Heart left ventricle (tissue), 16 donors: ENCODE data around the gene ENPP3. TPM values are rescaled to one million over a fixed set of nuclear protein-coding genes. Genes with fewer than 3 reads are reported as not detected.

Source experiments
- ATAC-seq, 4 donors: fragments of 200-7000 bp; cut with Tn5 transposase; one replicate each; pipeline ENCODE4 v1.9.1; 2020 to 2022; ENCODE audit warnings: moderate library complexity in 4 of 4, mild to moderate bottlenecking in 3 of 4, moderate number of reproducible peaks in 1 of 4
- DNase-seq, 5 donors: peaks; one replicate each; pipeline ENCODE4 v3.0.0-alpha.2; 2020
- H3K27ac ChIP-seq, 12 donors: fragments of 200-600 bp; sonication (generic) in 4 of 12; one replicate each; pipeline versions ENCODE4 v1.5.0 to v1.8.0; 2016 to 2022; ENCODE audit warnings: mild to moderate bottlenecking in 2 of 12
- H3K27me3 ChIP-seq, 9 donors: fragments of 200-600 bp; sonication (generic) in 2 of 9; one replicate each; pipeline versions ENCODE4 v1.5.1 to v1.8.0; 2016 to 2022; ENCODE audit warnings: mild to moderate bottlenecking in 3 of 9
- H3K36me3 ChIP-seq, 9 donors: fragments of 200-600 bp; sonication (generic) in 2 of 9; one replicate each; pipeline versions ENCODE4 v1.5.0 to v1.8.0; 2018 to 2022; ENCODE audit warnings: mild to moderate bottlenecking in 2 of 9
- H3K4me1 ChIP-seq, 12 donors: fragments of 200-600 bp; sonication (generic) in 4 of 12; one replicate each; pipeline versions ENCODE4 v1.5.0 to v1.8.0; 2016 to 2022; ENCODE audit warnings: mild to moderate bottlenecking in 3 of 12
- H3K4me3 ChIP-seq, 12 donors: fragments of 200-600 bp; sonication (generic) in 4 of 12; one replicate each; pipeline versions ENCODE4 v1.5.0 to v1.8.0; 2017 to 2022; ENCODE audit warnings: mild to moderate bottlenecking in 9 of 12, moderate library complexity in 4 of 12
- H3K9me3 ChIP-seq, 12 donors: fragments of 200-600 bp; sonication (generic) in 4 of 12; one replicate each; pipeline versions ENCODE4 v1.5.0 to v1.8.0; 2016 to 2022; ENCODE audit warnings: mild to moderate bottlenecking in 1 of 12
- CTCF ChIP-seq, 12 donors: fragments of 200-600 bp; sonication (generic) in 4 of 12; IDR thresholded peaks; one replicate each; pipeline versions ENCODE4 v1.5.0 to v1.8.0; 2018 to 2022; ENCODE audit warnings: antibody characterized with exemption in 12 of 12, mild to moderate bottlenecking in 5 of 12
- POLR2A ChIP-seq, 2 donors: fragments of 450-650 bp; IDR thresholded peaks; one replicate each; pipeline ENCODE4 v1.6.1; 2017; ENCODE audit warnings: antibody characterized with exemption in 2 of 2, mild to moderate bottlenecking in 2 of 2, moderate library complexity in 2 of 2
- WGBS, 4 donors: extraction: QIAGEN DNeasy Blood & Tissue Kit in 2 of 4; methylation state at CpG; one replicate each; pipeline versions ENCODE4 v1.1.5 to v1.1.7; 2013 to 2018; 5-methylcytosine and 5-hydroxymethylcytosine counted together
- intact Hi-C, 10 donors: fragments of 100-400 bp; cut with DNase I; formaldehyde crosslinking; loops; one replicate each; pipeline versions ENCODE4 v1.11.1 to v1.14.2; 2022
- polyA plus RNA-seq, 2 donors: library from polyadenylated mRNA; stranded (reverse); fragments of 200-250 nt; gene quantifications; one replicate each; pipeline ENCODE4 v1.2.3, GENCODE V29; 2013
- total RNA-seq, 9 donors: library from RNA; depleted of rRNA in 2 of 9; stranded (reverse); fragments of >200 nt in 2 of 9; fragmentation: NEBNext Ultra II Directional in 3 of 9; extraction: Animal tissue kit (Norgen Biotek cat#: 25700) in 3 of 9; gene quantifications; one replicate each; pipeline versions ENCODE4 v1.1.0 to v1.2.4, GENCODE V29; 2016 to 2023
- donor health status: ischemic (EF 13 %, LVEDD 7.1; RV severe dilation, severe dysfunction).
- donor health status: healthy with polysubstance abuse.
- donor health status: DM: no; HTN: yes; CAD: no.
- donor health status: DM: no; HTN: no; CAD: no.
- donor health status: ischemic (EF 25% LVEDD 6.9; RV normal size, moderate dysfunction).
- donor health status: ischemic (EF 25% LVEDD 5.7; RV mildly dilated, moderate dysfunction).
- donor health status: healthy.
- donor health status: DM: yes; HTN: yes; CAD: no.
- donor health status: ischemic (EF 35%, LVEDD 5.7; RV mildly dilated, moderate dysfunction).
- donor health status: nonischemic (EF 11% LVEDD 7.7; RV severe dilation, severe dysfunction).
- donor health status: DM: yes; HTN: yes; CAD: no.
- donor health status: PGD.
- donor health status: ischemic (EF 29% LVEDD 5.4; RV normal size, mild dysfunction).
- donor health status: nonischemic (EF 23%, LVEDD 6.1; RV moderate dilation, normal function).

ENPP3 gene
- total and polyA plus RNA-seq, 11 donors, result 0.07 to 0.72 (median 0.42) TPM; not detected in 2

DNA sequence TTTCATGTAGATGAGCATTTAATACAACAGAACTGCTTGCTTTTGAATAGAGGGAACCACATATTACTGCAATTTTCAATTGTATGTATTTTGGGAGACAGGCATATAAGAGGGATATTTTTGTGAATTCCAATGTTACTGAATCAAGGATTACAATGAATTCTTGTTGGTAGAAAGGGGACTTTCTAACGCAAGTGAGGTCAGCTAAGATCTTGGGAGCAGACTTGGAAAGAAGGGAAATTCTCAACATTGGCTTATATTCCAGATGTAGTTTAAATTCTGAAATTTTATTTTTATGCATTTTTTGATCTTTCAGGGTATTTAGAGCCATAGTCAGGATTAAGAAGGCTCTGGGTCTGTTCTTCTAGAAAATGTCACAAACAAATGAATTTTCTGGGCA is 117.0 kb downstream of the ENPP3 start:
- Histone ChIP-seq H3K4me3 (no peak overlapping the region), H3K4me1 (peaks cover 0 to 6% (median 0%) of the 10 kb centered on the region in 12 donors), H3K36me3 (no peaks in the 10 kb centered on the region), H3K9me3 (no peaks in the 10 kb centered on the region), H3K27ac (peak overlapping the region in 3 of 12 donors; percentile 1 to 60 (median 45)), H3K27me3 (peaks cover 0 to 3% (median 0%) of the 10 kb centered on the region in 9 donors)
- WGBS, 4 donors, result 55 to 72% (median 66%) methylated on average over 1 of the region's 1 CpG
- TF ChIP-seq POLR2A (IDR thresholded peaks at IDR 0.05) (no peak), CTCF (IDR thresholded peaks at IDR 0.05) (no peak)
- no peak for ATAC-seq
- no peak for DNase-seq
- intact Hi-C loops, result no loop called here

GRCh38 chr6:131754715-131755567 is 117.8 kb downstream of the ENPP3 start:
- DNase-seq (peak in 1 of 5 donors; percentile 27), ATAC-seq (peak in 2 of 4 donors; percentile 24 to 47)
- intact Hi-C loops, result no loop called here
- Histone ChIP-seq H3K27ac (peak overlapping the region in 6 of 12 donors; percentile 26 to 60 (median 36)), H3K36me3 (no peaks in the 10 kb centered on the region), H3K4me1 (peaks cover 0 to 6% (median 0%) of the 10 kb centered on the region in 12 donors), H3K9me3 (no peaks in the 10 kb centered on the region), H3K4me3 (no peak overlapping the region), H3K27me3 (peaks cover 0 to 3% (median 0%) of the 10 kb centered on the region in 9 donors)
- 47 to 57% (median 55%) methylated on average over 9 of the region's 9 CpGs for WGBS, 4 donors
- TF ChIP-seq CTCF (IDR thresholded peaks at IDR 0.05) (no peak), POLR2A (IDR thresholded peaks at IDR 0.05) (no peak)

DNA sequence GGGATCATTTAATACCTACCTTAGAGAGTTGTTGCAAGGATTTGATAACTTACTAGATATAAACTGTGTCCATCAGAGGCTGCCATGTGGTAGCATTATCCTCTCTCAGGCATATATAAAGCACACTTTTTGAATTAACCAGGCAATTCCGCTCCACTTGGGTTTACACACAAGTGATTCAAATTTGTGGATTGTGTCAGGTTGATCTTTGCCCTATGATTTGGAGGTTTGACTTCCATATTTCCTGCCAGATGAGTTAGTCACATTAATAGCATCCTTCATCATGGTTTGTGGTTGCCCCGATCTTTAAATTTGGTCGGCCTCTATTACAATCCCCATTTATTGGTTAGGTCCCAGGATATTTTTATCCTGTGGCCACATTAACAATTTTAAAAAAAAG is 118.5 kb downstream of the ENPP3 start:
- intact Hi-C loops, result no loop called here
- TF ChIP-seq CTCF (IDR thresholded peaks at IDR 0.05), result no peak
- no peak for TF ChIP-seq POLR2A (IDR thresholded peaks at IDR 0.05)
- Histone ChIP-seq H3K27ac (peak overlapping the region in 5 of 12 donors; percentile 26 to 60 (median 39)), H3K27me3 (peaks cover 0 to 3% (median 0%) of the 10 kb centered on the region in 9 donors), H3K4me3 (no peak overlapping the region), H3K9me3 (no peaks in the 10 kb centered on the region), H3K36me3 (no peaks in the 10 kb centered on the region), H3K4me1 (peaks cover 0 to 6% (median 0%) of the 10 kb centered on the region in 12 donors)
- no peak for DNase-seq
- WGBS, 4 donors, result 90 to 98% (median 95%) methylated on average over 3 of the region's 3 CpGs
- ATAC-seq, result no peak

GRCh38 chr6:131756039-131756438 is 118.9 kb downstream of the ENPP3 start:
- Histone ChIP-seq H3K27me3 (peaks cover 0 to 3% (median 0%) of the 10 kb centered on the region in 9 donors), H3K9me3 (no peaks in the 10 kb centered on the region), H3K4me1 (peaks cover 0 to 6% (median 0%) of the 10 kb centered on the region in 12 donors), H3K36me3 (no peaks in the 10 kb centered on the region), H3K27ac (peak overlapping the region in 1 of 12 donors; percentile 33), H3K4me3 (no peak overlapping the region)
- WGBS, 4 donors, result 85 to 95% (median 90%) methylated on average over 2 of the region's 2 CpGs
- intact Hi-C loops, result no loop called here
- DNase-seq, result no peak
- no peak for TF ChIP-seq CTCF (IDR thresholded peaks at IDR 0.05)
- ATAC-seq, result no peak
